NK-92 (cell line): ENCODE data around the gene E2F3.

Experiments
- DNase-seq: peaks from one replicate; lab custom pipeline; 2025; ENCODE audit not compliant: unreplicated experiment; lab: John Stamatoyannopoulos, UW

Gene E2F3

DNA sequence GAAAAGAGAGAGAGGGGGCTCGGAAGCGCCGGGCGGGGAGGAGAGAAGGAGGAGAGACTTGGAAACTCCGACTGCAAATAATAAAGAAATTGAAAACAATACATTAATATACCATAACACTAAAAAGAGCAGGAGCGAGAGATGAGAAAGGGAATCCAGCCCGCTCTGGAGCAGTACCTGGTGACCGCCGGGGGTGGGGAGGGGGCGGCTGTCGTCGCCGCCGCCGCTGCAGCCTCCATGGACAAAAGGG lies 338 bp downstream of the E2F3 start:
- no peak for DNase-seq

DNA sequence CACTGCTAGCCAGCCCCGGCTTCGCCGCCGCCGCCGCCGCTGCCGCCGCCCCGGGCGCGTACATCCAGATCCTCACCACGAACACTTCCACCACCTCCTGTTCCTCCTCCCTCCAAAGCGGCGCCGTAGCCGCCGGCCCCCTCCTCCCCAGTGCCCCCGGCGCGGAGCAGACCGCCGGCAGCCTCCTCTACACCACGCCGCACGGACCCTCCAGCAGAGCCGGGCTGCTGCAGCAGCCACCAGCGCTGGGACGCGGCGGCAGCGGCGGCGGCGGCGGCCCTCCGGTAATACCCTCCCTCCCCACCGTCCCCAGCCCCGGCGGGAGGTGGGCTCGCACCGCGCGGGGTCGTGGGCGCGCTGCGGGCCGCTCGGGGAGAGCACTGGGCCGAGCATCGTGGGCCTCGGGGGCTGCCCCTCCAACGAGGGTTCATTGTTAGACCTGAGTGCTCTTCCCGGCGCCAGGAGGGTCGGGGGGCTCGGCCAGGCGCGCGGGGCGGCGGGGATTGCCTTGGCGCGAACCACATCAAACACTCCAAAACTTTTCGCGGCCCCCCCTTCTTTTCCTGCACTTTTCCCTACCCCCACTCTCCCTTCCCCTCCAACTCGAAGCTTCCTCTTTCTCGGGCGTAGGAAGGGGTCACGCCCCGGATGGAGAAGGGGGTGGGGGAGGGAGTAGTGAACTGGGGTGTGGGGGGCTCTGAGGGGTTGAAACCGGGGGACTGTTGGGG lies 827 bp downstream of the E2F3 start:
- DNase-seq = no peak

DNA sequence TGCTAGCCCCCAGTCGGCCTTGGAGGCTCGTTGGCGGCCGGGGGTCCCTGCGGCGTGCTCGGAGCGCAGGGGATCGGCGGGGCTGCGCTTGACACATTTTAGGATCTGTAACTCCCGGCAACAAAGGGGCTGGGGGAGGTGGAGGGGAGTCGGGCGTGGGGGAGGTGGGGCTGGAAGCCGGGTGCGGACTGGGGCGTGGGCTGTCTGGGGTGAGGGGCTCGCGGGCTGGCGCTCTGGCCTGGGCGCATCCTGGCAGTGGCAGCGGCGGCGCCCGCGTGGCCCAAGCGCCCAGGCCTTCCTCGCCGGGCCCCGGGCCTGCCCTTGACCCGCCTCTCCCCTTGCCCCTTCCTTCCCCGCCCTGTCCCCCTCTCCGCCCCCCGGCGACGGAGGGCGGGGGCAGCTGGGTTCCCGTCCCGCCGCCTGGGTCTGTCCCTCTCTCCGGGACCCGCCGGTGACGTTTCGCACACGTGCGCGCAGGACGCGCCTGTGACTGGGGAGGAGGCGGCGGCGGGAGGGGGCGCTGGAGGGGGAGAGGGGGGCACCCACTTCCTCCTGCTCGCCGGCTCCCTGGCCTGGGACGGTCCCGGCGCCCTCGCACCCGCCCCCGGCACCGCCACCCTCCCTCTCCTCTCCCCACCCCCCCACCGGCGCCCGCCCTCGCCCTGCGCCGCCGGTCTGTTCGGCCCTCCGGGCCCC lies 1.5 kb downstream of the E2F3 start:
- no peak for DNase-seq

DNA sequence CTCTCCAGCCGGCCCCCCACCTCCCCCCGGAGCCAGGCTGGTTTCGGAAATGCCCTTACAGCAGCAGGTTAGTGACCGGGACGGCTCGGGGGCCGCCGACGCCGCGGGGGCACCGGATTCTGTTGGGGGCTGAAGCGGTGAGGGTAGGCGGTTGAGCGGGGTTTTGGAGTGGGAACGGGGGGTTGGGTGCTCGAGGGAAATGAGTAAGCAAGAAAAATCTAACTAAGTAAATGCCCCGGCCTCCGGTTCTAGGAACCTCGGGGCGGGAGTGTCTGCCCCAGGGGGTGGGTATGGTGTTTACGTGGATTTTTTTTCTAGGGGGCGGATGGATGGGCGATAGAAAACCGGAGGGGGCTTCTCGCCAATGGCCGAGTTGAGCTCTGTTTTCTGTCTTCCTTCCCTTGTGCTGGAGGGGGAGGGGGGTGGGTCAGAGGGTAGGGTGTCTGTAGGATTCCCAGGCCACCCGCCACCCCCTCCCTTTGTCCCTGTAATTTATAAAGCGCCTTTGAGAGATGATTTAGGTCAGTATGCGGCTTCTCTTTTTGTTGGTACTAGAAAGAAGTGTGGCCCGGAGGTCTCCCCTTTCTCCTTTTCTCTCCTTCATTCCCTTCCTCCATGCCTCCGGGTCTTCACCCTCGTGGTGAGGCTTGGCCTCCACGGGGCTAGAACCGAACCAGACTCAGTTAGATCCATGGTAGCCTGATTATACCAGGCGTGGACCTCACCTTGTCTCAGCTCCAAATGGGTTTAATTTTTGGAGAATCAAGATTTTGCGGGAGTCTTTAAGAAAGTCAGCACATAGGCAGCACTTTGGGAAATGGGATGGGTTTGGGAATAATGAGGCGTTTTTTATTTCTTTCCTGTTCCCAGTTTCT lies 2.3 kb downstream of the E2F3 start:
- DNase-seq = no peak

DNA sequence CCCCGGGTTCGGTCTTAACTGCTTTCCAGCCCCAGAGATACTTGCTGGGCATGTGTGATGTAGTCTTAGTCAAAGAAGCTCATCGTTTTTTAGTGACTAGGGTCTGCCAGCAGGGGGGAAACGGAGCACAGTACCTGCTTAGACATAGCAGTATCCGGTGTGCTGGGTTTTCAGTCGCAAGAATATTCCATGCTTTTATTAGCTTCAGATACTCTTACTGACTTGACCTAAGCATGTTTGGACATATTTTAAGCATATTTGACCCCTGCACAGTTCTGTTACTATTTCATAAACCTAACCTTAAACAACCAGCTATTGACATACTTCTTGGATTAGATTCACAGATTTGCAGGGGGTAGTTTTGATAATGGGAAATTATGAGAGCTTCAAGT lies 3.0 kb downstream of the E2F3 start:
- no peak for DNase-seq

DNA sequence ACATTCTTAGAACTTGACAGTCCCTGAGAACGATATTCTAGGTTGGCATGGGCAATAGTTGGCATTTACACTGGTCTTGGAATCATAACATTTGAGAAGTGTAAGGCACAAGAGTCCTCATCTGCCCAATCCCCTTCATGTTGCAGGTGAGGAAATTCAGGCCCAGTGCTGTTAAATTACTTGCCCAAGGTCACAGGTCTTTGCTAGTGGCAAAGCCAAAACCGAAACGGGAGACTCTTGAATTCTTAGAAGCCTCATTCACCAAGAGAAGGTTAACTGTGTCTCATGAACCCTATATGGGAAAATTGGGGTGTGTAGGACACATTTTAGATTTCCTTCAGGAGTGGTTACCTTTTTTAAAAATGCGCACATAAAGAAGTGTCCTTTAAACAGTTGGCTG lies 7.2 kb downstream of the E2F3 start:
- DNase-seq = no peak

DNA sequence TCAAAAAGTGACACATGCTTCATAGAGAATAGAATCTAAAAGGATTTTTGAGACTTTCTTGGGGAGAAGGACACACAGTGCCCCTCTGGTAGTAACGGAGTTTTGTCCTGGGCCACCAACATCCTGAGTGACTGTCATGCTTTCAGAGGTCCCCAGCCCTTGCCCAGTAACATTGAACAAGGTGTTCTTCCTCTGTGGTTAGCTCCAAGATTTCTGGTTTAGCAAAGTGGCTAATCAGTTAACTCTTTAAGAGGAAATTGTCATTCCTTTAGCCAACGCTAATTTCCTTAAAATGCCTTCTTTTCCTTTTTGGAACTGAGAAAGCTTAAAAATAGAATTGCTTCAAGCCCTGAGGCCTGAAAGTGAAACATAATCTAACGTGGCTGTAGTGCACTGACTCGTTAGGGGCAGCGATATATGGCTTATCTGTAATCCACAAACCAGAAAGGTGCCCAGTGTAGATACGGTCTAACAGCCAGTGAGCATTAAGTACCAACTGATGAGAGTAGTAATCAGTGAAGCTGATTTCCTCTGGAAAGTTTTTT lies 7.8 kb downstream of the E2F3 start:
- DNase-seq = no peak

DNA sequence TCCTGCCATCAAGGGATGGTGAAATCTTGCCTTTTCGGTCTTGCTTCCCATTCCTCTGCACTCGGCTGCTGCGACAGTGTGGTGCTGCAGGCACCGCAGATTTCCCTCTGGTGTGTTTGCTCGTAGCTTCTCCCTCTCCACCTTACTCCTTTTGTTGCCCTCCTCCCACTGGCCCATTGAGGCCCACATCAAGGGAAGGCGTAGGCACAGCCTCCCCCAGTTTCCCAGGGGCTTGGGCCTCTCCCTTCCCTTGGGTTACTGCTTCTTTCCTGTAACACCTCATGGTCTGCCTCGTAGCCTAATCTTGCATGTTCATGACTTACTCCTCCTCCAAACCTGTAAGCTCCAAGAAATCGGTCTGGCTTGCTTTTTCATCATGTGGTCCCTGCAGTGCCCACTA lies 9.9 kb downstream of the E2F3 start:
- DNase-seq = no peak

DNA sequence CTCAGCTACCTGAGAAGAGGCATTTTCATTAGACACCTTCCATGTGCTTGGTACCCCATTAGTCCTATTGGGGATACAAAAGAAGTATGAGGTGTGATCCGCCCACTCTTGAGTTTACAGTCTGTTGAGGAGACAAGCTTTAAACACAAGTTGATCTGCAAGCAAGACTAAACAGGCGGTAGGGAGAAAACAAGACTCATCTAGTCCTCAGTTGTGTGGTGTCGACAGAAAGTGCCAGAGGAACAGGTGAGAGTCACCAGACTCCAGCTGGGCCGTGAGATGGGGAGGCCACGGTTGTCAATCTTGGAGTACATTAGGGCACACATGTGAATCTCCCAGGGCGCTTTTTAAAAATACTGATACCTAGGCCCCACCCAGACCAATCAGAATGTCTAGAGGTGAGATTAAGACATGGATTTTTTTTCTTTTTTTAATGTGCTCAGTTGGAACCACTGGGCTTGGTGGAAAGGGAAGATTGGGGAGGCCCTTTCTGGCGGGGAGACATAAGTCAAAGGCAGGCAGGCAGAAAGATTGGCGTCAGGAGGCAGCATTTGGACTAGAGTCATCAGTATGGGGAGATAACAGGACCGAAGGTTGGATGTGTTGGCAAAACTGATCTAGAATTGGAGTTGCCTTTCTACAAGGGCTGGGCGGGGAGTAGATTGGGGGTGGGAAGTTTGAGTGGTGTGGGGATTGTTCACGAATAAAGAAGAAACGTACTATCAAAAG lies 10.4 kb downstream of the E2F3 start:
- no peak for DNase-seq

DNA sequence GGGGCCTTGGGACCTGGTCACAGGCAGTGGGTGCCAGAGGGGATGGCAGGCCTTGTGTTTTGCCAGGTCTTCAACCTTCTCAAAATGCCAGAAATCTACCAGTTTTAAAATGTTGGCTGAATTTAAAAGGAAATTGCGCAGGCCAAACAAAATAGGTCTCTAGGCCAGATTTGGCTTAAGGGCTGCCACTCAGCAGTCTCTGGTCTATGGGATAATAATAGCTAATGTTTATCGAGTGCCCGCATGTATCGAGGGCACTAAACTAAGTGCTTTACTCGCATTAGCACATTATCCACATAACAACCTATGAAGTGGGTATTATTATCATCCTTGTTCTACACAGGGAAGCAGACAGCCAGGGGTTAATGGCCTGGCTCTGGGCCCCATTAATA lies 11.0 kb downstream of the E2F3 start:
- DNase-seq = no peak

DNA sequence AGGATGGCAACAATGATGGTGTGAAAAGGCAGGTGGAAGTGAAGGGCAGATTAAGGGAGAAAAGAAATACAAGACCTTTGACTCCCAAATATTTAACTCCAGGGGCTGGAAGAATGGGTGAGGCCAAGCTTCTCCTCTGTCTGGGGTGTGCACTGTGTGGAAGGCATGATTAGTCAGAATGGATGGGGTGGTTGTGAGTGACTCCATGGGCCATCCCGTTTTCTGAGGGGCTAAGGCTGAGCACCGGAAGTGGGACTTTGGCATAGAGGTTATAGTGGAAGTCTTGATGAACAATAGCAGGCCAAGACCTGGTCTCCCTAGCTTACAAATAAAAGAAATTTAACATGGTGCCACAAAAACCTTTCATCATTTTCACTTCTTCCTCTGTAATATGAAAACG lies 12.1 kb downstream of the E2F3 start:
- no peak for DNase-seq

DNA sequence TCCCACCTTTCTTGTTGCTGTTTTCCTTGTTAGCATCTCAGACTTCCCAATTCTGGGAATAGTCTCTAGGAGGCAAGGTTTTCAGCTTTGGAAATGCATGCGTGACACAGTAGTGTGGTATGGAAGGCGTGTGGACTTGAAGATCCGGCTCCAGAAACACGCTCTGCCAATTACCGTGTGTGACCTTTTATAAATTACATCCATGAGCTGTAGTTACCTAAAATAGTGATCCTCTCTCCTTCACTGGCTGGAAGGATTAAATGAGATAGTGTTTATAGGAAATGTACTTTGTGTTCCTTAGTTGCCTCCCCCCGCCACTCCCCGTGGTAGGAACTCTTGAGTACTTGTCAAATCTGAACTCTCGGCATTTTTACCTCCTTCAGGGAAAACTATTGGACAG lies 13.0 kb downstream of the E2F3 start:
- no peak for DNase-seq

DNA sequence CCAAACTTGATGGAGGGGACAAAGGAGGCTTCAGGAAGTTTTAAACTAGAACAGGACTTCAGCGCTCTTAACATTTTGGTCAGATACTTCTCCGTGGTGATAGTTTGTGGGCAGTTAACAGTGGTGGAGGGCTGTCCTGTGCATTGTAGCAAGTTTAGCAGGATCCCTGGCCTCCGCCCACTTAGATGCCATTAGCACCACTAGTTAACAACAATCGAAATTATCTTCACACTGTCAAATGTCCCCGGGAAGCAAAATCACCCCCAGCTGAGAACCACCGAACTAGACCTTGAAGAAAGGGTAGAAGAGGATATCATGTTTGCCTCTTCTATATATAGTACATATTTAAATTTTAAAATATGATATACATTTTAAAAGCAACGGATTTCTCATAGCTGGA lies 13.6 kb downstream of the E2F3 start:
- no peak for DNase-seq

DNA sequence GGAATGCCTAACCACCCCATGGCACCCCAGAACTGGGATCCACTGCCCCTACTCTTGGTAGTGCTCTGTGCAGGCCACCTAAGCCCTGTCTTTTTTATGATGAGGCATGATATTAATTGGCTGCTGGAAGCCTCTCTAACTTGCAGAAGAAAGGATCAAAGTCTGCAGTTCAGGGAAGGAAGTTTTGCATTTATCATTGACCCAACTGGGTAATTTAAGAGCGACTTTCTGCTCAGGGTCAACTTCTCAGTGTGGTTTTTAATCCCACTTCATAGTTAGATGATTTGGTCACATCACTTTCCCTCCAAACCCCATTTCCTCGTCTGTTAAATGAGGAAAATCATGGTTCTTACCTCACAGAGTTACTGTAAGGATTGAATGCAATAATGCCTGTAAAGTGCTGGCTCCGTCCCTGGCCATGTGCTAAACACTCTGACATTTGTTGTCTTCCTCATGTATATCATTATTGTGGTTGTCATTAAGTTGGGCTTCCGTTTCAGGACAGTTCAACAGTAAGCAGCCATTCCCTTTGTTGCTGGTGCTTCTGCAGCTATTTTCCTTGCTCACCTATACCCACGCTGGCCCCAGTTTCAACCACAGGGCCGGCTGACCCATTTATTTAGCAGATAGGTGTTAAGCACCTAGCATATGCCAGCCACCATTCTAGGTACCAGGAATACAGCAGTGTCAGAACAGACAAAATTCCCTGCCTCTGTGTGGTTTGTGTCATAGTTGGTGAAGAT lies 14.2 kb downstream of the E2F3 start:
- DNase-seq = no peak

DNA sequence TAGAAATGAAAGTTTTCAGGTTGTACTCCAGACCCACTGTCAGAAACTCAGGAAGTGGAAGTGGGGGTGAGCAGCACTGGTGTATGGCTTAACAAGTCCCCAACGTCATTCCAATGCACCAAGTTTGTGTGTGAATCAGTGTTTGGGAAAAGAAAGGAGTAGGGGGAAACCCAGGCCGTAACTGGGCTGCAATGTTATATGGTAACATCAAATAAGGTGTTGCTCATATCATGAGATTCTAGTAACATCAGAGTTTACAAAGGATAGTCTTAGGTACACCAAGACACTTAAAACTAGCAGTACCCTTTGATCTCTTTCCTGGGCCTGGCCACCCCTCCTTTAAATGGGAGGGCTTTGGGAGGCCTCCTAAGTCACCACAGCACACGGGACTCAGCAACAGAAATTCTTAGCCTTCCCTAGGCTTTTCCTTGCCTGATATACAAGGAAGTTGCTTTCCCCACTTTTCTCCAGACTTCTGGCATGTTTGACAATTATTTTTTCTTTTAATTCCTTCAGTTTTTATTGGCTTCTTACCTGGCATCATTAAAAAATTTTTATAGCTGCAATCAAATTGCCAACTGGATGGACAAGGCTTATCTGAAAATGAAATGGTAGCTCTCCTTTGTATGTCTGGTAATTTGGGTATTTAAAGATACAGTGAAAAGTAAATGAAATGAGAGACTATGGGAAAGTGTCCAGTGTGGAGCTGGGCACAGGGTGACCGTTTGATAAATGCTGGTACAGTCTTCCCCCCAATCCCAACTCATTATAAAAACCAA lies 15.1 kb downstream of the E2F3 start:
- DNase-seq = no peak

DNA sequence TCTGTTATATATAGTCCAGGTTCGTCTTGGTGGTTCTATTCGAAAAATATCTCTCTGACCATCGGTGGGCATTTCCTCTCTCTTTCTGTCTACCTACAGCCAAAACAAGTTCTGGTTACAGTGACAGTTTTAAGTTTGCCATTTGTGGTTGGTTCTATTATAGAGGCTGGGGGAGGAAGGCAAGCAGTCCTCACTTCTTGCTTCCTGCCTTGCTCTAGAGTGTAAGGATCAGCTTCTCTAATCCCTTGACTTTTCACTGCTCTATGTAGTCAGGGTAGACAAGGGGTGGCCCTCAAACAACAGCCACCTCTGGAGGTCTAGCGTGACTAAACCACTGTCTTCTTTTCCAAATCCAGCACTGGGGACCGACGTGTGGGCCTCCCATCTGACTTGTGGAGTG lies 16.1 kb downstream of the E2F3 start:
- DNase-seq = no peak

DNA sequence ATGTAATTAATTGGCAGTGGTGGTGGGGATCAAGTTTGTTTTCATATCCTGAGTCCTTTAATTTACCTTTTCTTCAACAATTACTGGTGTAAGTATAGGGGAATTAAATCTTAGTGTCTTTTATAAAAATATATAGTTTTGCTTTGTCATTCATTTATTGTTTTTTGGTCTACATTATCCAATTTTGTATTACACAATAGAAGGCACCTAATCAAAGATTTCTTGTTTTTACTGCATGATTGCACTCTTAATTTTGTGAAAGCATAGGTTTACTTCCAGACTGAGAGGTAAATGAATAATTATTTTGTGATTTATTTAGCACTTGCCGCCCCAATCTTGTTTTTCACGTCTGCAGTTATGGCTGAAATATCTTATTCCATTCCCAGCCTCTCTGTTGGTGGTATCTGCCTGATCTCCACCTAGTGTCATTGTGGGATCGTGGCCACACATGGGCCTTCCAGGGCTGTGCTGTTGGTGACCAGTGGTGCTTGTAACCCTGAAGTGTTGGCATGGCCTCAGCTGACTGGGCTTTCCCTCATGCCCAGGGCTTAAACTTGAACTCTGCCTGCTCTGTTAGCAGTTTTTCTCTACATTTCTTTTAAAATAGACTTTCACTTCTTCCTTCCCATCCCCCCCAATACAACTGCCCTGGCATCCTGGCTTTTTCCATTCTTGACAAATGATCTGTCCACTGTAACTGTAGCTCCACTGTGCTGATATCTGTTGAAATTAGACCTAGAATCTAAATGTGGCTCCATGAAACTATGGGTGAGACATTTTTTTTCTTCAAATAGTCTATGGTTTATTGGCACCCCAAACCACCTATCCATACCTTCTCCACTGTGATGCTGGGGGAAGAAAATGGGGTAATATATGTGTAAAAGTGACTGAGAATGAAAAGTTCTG lies 24.8 kb downstream of the E2F3 start:
- DNase-seq = no peak

DNA sequence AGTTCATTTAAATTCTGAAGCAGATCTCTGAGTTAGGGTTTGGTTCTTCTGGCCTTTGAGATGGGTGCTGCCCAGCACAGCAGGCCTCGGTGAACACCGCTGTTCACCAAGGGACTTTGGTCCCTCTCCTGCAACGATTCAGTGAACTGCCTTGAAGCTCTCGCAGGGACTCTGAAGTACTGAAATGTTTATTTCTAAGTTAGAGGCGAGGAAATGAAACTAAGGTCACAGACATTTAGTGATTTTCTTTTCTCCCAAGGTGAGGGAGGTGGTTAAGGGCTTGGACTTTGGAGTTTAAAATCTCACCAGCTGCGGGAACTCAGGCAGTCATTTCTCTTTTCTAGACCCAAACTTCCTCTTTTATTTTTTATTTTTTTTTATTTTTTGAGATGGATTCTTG lies 26.2 kb downstream of the E2F3 start:
- no peak for DNase-seq

DNA sequence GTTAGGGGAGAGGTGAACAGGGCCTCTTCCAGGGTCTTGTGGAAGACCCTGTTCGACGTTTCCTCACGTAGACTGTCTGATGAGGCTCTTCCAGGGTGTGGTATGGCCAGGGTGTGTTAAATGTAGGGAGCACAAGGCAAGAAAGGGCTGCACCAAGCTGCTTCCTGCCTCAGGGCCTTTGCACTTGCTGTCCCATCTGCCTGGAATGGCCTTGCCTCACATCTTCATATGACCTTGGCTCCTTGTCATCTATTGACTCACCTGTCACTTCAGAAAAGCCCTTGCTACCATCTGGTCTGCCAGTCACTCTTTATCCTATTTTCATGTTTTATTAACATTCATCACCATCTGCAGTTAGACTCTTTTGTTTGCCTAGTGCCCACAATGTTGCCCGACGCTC lies 31.0 kb downstream of the E2F3 start:
- DNase-seq = no peak
